Left lung (tissue), 10 donors: ENCODE measurements around the gene HES4. TPM values are rescaled to one million over a fixed set of nuclear protein-coding genes. Genes with fewer than 3 reads are reported as not detected.

ENCODE experiments used
- ATAC-seq: fragments of 200-7000 bp; cut with Tn5 transposase; one replicate; pipeline ENCODE4 v1.9.1; 2020; ENCODE audit warnings: moderate library complexity
- DNase-seq, 4 donors: peaks; one replicate each; pipeline ENCODE4 v3.0.0-alpha.2; 2013 to 2020
- H3K27ac ChIP-seq, 2 donors: fragments of 200-600 bp; sonication (generic) in 1 of 2; one replicate each; pipeline versions ENCODE4 v1.5.0 to v1.8.0; 2020 to 2021
- H3K27me3 ChIP-seq, 2 donors: fragments of 200-600 bp; sonication (generic) in 1 of 2; one replicate each; pipeline versions ENCODE4 v1.5.0 to v1.8.0; 2020 to 2021
- H3K36me3 ChIP-seq, 2 donors: fragments of 200-600 bp; sonication (generic) in 1 of 2; one replicate each; pipeline versions ENCODE4 v1.5.0 to v1.8.0; 2020 to 2021
- H3K4me1 ChIP-seq, 2 donors: fragments of 200-600 bp; one replicate each; pipeline ENCODE4 v1.8.0; 2021
- H3K4me3 ChIP-seq, 2 donors: fragments of 200-600 bp; sonication (generic) in 1 of 2; one replicate each; pipeline versions ENCODE4 v1.5.0 to v1.8.0; 2020 to 2021; ENCODE audit warnings: mild to moderate bottlenecking in 1 of 2
- H3K9me3 ChIP-seq, 2 donors: fragments of 200-600 bp; sonication (generic) in 1 of 2; one replicate each; pipeline versions ENCODE4 v1.5.0 to v1.8.0; 2020 to 2021
- intact Hi-C, 2 donors: fragments of 100-400 bp; cut with DNase I; formaldehyde crosslinking; loops; one replicate each; pipeline versions ENCODE4 v1.11.2 to v1.14.2; 2022
- polyA plus RNA-seq, 6 donors: library from polyadenylated mRNA; unstranded; fragments of 120-200 nt; gene quantifications; one replicate each; pipeline ENCODE4 v1.2.1, GENCODE V29; 2013; ENCODE audit not compliant: insufficient read length in 6 of 6
- total RNA-seq, 2 donors: library from RNA; stranded (reverse); fragmentation: NEBNext Ultra II Directional; extraction: Animal tissue kit (Norgen Biotek cat#: 25700); gene quantifications; one replicate each; pipeline ENCODE4 v1.2.1, GENCODE V29; 2021
- TF ChIP-seq, protein P1 (sequence below), 2 donors: fragments of 200-600 bp; sonication (generic) in 1 of 2; IDR thresholded peaks; one replicate each; pipeline versions ENCODE4 v1.5.0 to v1.8.0; 2021; ENCODE audit warnings: antibody characterized with exemption in 2 of 2
- donor health status: DM: no; HTN: yes; CAD: no.
- donor health status: DM: no; HTN: no; CAD: no.

The HES4 gene
- total and polyA plus RNA-seq, 8 donors: 4.4 to 37.5 (median 10.2) TPM

- no peak overlapping the region for H3K4me3 ChIP-seq
- H3K27me3 ChIP-seq: peaks cover 0 to 81% of the 10 kb centered on the region in 2 donors
- DNase-seq (peak in 1 of 4 donors; percentile 46), ATAC-seq (no peak)
- H3K4me1 ChIP-seq: no peaks in the 10 kb centered on the region
- H3K27ac ChIP-seq: no peak overlapping the region
- H3K36me3 ChIP-seq: no peaks in the 10 kb centered on the region
- intact Hi-C loops: no loop called here
- no peaks in the 10 kb centered on the region for H3K9me3 ChIP-seq
- TF ChIP-seq, protein P1, sequence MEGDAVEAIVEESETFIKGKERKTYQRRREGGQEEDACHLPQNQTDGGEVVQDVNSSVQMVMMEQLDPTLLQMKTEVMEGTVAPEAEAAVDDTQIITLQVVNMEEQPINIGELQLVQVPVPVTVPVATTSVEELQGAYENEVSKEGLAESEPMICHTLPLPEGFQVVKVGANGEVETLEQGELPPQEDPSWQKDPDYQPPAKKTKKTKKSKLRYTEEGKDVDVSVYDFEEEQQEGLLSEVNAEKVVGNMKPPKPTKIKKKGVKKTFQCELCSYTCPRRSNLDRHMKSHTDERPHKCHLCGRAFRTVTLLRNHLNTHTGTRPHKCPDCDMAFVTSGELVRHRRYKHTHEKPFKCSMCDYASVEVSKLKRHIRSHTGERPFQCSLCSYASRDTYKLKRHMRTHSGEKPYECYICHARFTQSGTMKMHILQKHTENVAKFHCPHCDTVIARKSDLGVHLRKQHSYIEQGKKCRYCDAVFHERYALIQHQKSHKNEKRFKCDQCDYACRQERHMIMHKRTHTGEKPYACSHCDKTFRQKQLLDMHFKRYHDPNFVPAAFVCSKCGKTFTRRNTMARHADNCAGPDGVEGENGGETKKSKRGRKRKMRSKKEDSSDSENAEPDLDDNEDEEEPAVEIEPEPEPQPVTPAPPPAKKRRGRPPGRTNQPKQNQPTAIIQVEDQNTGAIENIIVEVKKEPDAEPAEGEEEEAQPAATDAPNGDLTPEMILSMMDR (IDR thresholded peaks at IDR 0.05): no peak
Measured at GRCh38 chr1:981491-981954, 18.4 kb downstream of the HES4 start.

DNA sequence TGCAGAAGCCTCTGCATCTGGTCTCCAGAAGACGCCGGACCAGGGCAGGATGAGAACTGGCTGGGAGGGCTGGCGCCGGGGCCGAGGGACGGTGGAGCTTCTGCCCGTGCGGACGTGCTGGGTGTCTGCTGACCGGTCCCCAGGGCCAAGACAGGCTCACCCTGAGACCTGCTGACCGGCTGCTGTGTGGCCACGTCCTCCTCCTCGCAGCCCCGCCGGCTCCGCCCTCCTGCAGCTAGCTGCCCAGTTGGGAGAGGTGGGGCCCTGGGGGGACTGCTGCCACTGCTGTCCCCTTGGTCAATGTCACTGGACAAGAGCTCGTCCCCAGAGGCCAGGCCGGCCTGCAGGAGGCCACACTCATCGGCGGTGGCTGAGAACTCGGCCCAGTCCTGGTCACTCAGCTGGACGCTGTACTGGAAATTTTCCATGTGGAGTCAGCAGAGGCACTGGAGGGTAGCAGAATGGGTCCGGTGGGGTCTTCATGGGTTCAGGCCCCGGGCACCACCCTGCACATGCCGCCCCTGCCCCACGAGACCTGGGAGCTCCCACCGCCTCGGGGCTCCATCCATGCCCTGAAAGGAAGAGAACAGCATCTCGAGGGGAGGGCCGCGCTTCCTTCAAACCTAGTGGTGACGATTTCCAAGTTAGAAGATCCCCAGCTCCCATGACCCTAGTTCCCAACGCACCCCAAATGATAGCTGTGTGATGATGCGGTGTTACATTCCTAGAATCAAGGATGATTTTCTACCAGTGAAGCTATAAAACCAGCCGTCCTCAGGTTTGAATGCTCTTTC, 19.1 kb downstream of the HES4 start:
- peaks cover 0 to 81% of the 10 kb centered on the region in 2 donors for H3K27me3 ChIP-seq
- H3K27ac ChIP-seq: no peak overlapping the region
- ATAC-seq (no peak), DNase-seq (peak in 1 of 4 donors; percentile 79)
- intact Hi-C loops: no loop called here
- TF ChIP-seq, protein P1 (IDR thresholded peaks at IDR 0.05): no peak
- peaks cover 5 to 6% of the 10 kb centered on the region in 2 donors for H3K4me1 ChIP-seq
- no peaks in the 10 kb centered on the region for H3K9me3 ChIP-seq
- H3K4me3 ChIP-seq: no peak overlapping the region
- no peaks in the 10 kb centered on the region for H3K36me3 ChIP-seq

DNA sequence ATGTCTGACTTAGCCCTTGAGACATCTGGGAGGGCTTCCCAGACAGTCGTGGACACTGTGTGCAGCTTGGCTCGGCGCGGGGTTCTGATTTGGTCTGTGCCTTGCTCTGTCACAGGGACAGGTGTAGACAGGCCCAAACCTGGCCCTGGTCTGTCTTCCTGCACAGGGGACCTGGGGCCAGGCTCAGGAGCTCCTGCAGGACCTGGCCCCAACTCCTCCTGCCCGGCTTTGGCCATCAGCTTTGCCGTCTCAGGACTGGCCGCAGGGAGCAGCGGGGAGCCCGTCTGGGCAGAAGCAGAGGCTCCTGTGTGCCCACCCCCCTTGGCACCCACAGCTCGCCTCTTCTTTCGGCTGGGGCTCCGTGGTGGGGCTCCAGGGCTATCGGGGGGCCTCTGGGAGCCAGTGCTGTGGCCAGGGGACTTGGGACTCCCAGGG, 19.7 kb downstream of the HES4 start:
- TF ChIP-seq, protein P1 (IDR thresholded peaks at IDR 0.05): no peak
- no peaks in the 10 kb centered on the region for H3K9me3 ChIP-seq
- no peak for ATAC-seq
- H3K4me3 ChIP-seq: no peak overlapping the region
- intact Hi-C loops: no loop called here
- peaks cover 0 to 81% of the 10 kb centered on the region in 2 donors for H3K27me3 ChIP-seq
- H3K4me1 ChIP-seq: peaks cover 5 to 8% of the 10 kb centered on the region in 2 donors
- H3K27ac ChIP-seq: no peak overlapping the region
- no peaks in the 10 kb centered on the region for H3K36me3 ChIP-seq
- DNase-seq: no peak

GRCh38 chr1:979744-980072, 20.2 kb downstream of the HES4 start:
- Histone ChIP-seq H3K4me3 (no peak overlapping the region), H3K9me3 (no peaks in the 10 kb centered on the region), H3K36me3 (no peaks in the 10 kb centered on the region), H3K27ac (no peak overlapping the region), H3K4me1 (peaks cover 5 to 8% of the 10 kb centered on the region in 2 donors), H3K27me3 (peaks cover 0 to 81% of the 10 kb centered on the region in 2 donors)
- ATAC-seq: no peak
- intact Hi-C loops: no loop called here
- TF ChIP-seq, protein P1 (IDR thresholded peaks at IDR 0.05): no peak
- no peak for DNase-seq

- TF ChIP-seq, protein P1 (IDR thresholded peaks at IDR 0.05): no peak
- intact Hi-C loops: no loop called here
- DNase-seq (peak in 1 of 4 donors; percentile 79), ATAC-seq (no peak)
- Histone ChIP-seq H3K4me1 (peaks cover 5 to 8% of the 10 kb centered on the region in 2 donors), H3K27me3 (peaks cover 0 to 81% of the 10 kb centered on the region in 2 donors), H3K9me3 (no peaks in the 10 kb centered on the region), H3K36me3 (no peaks in the 10 kb centered on the region), H3K4me3 (no peak overlapping the region), H3K27ac (no peak overlapping the region)
Measured at GRCh38 chr1:978835-979743, 20.8 kb downstream of the HES4 start.
